NB4 (cell line): ENCODE results near the gene TCEANC.

Experiments
- MAX ChIP-seq: IDR thresholded peaks from 2 replicates; pipeline ENCODE4 v1.6.1; 2011; ENCODE audit warnings: low read depth, low read length
- POLR2A ChIP-seq: IDR thresholded peaks from 2 replicates; pipeline ENCODE4 v1.6.1; 2011; ENCODE audit warnings: mild to moderate bottlenecking; ENCODE audit not compliant: insufficient read length; ENCODE audit errors: extremely low read depth
- TF ChIP-seq, protein P1 (sequence below): IDR thresholded peaks from one replicate; pipeline ENCODE4 v1.5.1; 2012; ENCODE audit warnings: low read depth, low read length

DNA sequence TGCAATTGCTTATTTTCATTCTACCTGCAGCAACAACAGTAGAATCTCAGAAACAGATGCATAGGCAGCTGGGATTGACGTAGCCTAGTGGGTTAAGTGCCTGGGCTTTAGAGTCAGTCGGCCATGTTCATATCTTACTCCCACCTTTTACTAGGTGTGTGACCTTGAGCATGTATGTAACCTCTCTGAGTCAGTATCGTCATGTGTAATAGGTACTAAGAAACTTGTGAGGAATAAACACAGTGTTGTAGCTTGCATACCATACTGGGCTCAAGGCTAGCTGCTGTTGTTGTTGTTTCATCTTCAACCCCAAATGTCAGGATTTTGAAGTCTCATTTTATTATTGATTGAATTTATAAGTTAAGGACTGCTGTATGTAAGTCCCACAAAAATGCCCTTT lies 50.2 kb downstream of the TCEANC start:
- TF ChIP-seq MAX = no peak
- no peak for TF ChIP-seq POLR2A
- TF ChIP-seq, protein P1, sequence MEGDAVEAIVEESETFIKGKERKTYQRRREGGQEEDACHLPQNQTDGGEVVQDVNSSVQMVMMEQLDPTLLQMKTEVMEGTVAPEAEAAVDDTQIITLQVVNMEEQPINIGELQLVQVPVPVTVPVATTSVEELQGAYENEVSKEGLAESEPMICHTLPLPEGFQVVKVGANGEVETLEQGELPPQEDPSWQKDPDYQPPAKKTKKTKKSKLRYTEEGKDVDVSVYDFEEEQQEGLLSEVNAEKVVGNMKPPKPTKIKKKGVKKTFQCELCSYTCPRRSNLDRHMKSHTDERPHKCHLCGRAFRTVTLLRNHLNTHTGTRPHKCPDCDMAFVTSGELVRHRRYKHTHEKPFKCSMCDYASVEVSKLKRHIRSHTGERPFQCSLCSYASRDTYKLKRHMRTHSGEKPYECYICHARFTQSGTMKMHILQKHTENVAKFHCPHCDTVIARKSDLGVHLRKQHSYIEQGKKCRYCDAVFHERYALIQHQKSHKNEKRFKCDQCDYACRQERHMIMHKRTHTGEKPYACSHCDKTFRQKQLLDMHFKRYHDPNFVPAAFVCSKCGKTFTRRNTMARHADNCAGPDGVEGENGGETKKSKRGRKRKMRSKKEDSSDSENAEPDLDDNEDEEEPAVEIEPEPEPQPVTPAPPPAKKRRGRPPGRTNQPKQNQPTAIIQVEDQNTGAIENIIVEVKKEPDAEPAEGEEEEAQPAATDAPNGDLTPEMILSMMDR = no peak
